GM18507 (cell line): ENCODE results near the gene RELB.
A peak's percentile ranks its signal among the peaks of the same experiment; 100 is the strongest.
"Not testable (repeated sequence)": the region's sequence is repeated elsewhere in the genome, so short reads cannot be mapped to it uniquely, and the experiment has no call there.

Experiments used
- DNase-seq: peaks from one replicate; pipeline ENCODE4 v3.0.0; 2011; ENCODE audit warnings: low read depth; ENCODE audit not compliant: insufficient read length; ENCODE audit errors: extremely low spot score
- FAIRE-seq: peaks from 2 replicates; lab custom pipeline; 2011; peaks lifted over from hg19 to GRCh38; lab: Jason Lieb, UNC

Gene RELB

GRCh38 chr19:44984005-44984404 lies 17.3 kb upstream of the RELB start:
- DNase-seq (no peak), FAIRE-seq (no peak)

- no peak for DNase-seq
- FAIRE-seq, result no peak
These were observed 15.8 kb upstream of the RELB start for GRCh38 chr19:44985445-44985844.

DNA sequence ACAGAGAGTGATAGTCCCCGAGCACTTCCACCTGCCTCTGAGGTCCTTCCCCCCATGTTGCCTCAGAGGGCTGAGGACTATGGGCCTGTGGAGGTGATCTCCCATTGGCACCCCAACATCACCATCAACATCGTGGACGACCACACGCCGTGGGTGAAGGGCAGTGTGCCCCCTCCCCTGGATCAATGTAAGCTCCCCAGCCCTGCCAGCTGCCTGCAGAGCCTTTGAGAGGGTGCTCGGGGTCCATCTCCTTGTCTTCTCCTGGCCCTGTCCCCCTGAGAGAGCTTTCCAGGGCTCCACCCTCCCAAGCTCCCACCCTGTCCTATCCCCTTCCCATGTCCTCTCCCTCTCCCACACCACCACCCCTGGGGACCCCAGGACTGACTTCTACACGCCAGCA lies 14.9 kb upstream of the RELB start:
- no peak for FAIRE-seq
- DNase-seq, result no peak

DNA sequence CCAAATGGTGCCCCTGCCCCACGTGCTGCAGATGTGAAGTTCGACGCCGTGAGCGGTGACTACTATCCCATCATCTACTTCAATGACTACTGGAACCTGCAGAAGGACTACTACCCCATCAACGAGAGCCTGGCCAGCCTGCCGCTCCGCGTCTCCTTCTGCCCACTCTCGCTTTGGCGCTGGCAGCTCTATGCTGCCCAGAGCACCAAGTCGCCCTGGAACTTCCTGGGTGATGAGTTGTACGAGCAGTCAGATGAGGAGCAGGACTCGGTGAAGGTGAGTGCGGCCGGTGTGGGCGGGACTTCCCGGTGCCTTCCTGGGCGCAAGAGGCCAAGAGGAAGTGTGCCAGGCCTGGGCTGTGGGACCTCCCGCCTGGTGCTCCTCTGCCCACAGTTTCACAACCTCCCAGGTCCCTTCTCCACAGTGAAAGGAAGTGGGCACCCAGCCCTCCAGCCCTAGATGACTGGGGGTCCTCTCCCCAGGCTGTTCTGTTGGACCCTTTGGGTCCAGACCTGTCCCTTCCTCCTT lies 14.1 kb upstream of the RELB start:
- no peak for DNase-seq
- FAIRE-seq, result no peak

DNA sequence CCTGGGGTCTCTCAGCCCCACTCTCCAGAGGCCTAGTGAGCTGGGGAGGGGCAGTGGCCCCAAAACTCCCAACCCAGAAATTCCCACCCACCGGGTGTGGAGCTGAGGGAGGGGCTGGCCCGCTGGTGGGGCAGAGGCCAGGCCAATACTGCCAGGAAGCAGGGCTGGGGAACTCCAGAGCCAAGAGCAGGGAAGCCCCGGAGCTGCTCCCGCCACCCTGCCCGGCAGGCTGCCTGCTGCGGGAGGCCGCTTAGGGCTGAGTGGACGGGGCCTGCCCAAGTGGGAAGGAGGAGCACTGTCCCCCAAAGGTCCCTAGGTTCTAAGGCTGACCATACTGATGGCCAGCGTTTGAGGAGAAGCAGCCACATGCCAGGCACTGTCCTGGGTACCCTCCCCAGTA lies 13.0 kb upstream of the RELB start:
- FAIRE-seq, result no peak
- DNase-seq, result no peak

GRCh38 chr19:44988896-44989556 lies 12.2 kb upstream of the RELB start:
- peak; percentile 65 for DNase-seq

GRCh38 chr19:44990459-44990858 lies 10.8 kb upstream of the RELB start:
- no peak for FAIRE-seq
- no peak for DNase-seq

More at GRCh38 chr19:44988896-44989556, 12.2 kb upstream of the RELB start:
- peak; percentile 71 for FAIRE-seq

- DNase-seq (no peak), FAIRE-seq (no peak)
These were observed 10.3 kb upstream of the RELB start for GRCh38 chr19:44990966-44991365.

DNA sequence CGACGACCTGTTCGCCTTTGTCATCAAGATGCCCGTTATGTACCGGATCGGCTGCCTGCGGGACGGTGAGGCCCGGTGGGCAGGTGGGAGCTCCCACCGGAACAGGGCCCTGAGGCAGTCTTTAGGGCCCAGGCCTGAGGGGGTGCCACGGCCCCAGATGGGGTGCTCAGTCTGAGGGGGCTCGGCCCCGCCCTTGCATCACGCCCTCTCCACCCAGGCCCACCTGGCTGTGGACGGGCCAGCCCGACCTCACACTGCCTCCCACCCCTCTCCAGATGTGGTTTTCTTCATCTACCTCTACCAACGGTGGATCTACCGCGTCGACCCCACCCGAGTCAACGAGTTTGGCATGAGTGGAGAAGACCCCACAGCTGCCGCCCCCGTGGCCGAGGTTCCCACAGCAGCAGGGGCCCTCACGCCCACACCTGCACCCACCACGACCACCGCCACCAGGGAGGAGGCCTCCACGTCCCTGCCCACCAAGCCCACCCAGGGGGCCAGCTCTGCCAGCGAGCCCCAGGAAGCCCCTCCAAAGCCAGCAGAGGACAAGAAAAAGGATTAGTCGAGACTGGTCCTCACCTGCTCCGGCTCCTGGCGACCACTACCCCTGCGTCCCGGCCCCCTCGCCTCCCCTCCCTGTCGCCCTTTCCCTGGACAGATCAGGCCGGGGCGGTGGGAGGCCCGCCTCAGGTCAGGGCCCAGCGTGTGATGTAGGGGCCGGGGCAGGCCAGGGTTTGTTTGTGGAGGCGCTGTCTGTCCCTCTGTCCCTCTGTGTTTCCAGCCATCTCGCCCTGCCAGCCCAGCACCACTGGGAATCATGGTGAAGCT lies 8.7 kb upstream of the RELB start:
- no peak for DNase-seq
- FAIRE-seq, result no peak

DNA sequence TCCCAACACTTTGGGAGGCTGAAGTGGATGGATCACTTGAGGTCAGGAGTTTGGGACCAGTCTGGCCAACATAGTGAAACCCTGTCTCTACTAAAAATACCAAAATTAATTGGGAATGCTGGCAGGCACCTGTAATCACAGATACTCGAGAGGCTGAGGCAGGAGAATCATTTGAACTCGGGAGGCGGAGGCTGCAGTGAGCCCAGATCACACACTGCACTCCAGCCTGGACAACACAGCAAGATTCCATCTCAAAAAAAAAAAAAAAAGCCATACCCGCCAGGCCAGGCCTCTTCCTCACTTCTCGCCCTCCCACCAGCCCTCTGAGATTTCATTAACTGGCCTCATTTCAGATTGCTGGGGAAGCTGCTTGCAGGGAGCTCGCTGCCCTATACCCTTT lies 7.7 kb upstream of the RELB start:
- DNase-seq (no peak), FAIRE-seq (no peak)

DNA sequence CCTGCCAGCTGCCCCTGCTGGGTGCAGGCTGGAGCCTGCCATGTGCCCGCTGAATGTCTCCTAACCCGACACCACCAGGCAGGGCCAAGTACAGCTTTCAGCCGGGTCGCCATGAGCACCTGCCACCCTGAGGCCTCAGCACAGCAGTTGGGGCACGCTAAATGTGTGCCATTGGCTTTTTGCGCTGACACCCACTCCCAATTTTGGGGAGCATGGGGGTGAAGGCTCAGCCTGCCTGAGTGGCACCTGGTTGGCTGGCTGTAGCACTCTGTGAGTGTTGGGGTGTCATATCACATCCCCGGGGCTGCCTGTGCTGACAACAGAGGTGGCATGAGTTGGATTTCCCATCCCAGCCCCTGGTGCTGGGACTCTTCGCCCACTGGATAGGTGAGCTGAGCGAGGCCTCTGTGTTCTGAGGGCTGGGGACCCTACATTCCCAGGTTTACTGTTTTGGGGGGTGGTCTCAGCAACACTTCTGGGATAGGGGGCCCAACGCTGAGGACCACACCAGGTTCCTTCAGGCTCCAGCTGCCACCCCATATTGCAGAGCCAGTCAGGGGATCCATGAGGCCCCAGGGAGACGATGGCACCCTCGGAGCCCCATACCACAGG lies 7.2 kb upstream of the RELB start:
- FAIRE-seq, result no peak
- DNase-seq, result no peak

DNA sequence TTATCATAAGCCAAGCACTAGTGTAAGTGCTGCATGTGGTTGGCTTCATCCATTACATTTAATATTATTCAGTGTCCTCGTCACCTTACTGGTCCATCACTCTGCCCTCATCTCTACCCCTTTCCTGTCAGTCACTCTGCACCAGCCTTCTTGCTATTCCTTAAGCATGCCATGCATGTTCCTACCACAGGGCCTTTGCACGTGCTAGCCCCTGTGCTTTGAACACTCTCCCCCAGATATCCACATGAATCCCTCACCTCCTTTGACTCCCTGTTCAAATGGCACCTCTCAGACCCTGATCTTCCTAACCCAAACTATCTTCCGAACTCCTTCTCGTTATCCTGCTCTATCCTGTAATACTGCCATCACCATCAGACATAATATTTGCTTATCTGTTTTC lies 3.2 kb upstream of the RELB start:
- DNase-seq (no peak), FAIRE-seq (no peak)

DNA sequence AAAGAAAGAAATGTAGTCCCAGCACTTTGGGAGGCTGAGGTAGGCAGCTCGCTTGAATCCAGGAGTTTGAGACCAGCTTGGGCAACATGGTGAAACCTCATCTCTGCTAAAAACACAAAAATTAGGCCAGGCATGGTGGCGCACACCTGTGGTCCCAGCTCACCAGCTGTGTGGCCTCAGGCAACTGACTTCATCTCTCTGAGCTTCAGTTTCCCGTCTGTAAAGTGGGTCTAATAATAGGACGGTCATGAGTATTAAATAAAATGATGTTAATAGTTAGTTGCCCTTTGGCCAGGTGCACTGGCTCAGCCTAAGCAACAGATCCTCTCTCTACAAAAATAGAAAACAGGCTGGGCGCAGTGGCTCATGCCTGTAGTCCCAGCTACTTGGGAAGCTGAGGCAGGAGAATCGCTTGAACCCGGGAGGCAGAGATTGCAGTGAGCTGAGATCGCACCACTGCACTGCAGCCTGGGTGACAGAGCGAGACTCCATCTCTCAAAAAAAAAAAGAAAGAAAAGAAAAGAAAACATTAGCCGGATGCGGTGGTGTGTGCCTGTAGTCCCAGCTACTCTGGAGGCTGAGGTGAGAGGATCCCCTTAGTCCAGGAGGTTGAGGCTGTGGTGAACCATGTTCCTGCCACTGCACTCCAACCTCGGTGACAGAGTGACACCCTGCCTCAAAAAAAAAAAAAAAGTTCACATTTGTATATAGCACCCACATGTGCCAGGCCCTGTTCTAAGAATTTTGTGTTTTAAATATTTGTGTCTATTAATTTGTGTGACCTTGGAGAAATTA lies 1.9 kb upstream of the RELB start:
- not testable (repeated sequence) for DNase-seq, FAIRE-seq

- not testable (repeated sequence) for DNase-seq, FAIRE-seq
These were observed 599 bp upstream of the RELB start for GRCh38 chr19:45000665-45001064.

DNA sequence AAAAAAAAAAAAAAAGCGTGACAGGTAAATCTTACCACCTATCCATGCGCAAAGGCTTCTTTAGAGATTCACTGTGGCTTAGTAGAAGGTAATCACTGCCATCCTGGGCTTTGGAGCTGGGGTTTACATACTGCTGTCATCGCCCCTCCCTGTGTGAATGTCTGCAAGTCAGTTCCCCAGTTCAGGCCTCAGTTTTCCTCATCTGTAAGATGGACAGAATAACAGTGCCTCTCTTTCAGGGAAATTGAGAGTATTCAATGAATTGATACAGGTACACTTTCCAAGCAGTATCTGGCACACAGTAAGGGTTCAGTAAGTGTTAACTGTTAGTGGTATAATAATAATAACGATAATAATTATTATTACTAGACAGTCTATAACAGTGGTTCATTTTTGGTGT lies 2.2 kb downstream of the RELB start:
- DNase-seq, result no peak
- FAIRE-seq, result no peak

DNA sequence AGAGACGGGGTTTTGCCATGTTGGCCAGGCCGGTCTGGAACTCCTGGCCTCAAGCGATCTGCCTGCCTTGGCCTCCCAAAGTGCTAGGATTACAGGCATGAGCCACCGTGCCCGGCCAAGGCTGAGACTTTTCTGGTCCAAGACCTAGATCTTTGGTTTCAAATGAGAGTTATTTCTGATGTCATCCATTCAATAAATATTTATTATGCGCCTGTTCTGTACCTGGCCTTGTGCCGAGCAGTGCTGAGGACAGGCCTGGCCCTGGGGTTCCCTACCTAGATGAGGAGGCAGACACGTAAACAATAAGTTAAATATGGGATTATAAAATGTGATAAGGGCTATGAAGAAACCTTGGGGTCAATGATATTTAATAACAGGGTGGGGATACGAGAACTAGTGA lies 4.5 kb downstream of the RELB start:
- DNase-seq, result no peak
- no peak for FAIRE-seq

DNA sequence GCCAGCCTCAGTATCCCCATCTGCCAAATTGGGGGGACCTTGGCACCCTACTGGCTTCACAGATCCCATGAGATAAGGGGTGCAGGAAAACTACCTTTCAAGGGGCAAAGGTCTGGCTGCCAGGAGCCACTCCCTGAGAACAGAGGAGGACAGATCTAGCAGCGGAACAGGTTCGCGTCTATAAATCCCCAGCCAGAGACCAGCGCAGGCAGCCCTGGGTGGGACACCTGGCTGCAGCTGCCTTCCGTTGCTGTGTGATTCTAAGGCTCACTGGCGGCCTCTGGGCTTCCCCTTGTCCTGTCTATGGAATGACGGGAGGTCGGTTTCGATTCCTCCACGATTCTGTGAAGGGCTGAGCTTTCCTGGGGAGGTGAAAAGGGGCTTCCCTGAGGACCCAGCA lies 7.3 kb downstream of the RELB start:
- DNase-seq, result no peak
- no peak for FAIRE-seq

DNA sequence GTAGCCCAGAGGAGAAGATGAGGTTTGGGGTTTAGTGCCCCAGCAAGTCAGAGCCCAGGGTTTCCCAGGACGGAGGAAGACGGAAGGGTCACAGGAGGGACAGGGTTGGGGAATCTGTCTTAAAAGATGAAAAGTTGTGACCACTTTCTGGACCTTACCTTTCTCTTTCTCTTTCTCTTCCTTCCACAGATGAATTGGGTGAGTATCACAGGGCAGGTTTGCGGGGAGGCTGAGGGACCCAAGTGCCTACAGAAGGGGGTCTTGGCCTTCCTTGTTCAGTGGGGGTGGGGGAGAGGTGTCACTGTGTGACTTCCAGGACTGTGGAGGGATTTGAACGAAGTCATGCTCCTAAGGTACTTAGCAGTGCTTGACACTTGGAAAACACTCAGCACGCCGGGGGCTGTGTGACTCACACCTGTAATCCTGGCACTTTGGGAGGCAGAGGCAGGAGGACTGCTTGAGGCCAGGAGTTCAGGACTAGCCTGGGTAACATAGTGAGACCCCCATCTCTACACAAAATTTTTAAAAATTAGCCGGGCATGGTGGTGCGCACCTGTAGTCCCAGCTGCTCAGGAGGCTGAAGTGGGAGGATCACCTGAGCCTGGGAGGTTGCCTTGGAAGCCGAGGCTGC lies 8.5 kb downstream of the RELB start:
- FAIRE-seq (no peak), DNase-seq (no peak)

- DNase-seq (no peak), FAIRE-seq (no peak)
These were observed 9.0 kb downstream of the RELB start for GRCh38 chr19:45010306-45010705.
